ENCODE data around the gene CNFN.

GRCh38 chr19:42375415-42376176, 14.5 kb downstream of the CNFN start:
- TF ChIP-seq CTCF (IDR thresholded peaks at IDR 0.05; ENCODE audit: low read length) (no peak), EZH2 (IDR thresholded peaks at IDR 0.05; ENCODE audit: borderline replicate concordance, low read length) (no peak)

Measured in OCI-LY1 (cell line).